Cardiac septum (tissue), 1 donor: ENCODE results near the gene TCFL5. TPM values are rescaled to one million over a fixed set of nuclear protein-coding genes. Genes with fewer than 3 reads are reported as not detected.
"Not testable (repeated sequence)": the region's sequence is repeated elsewhere in the genome, so short reads cannot be mapped to it uniquely, and the experiment has no call there.

ENCODE experiments used
- DNase-seq: peaks from one replicate; pipeline ENCODE4 v3.0.0-alpha.2; 2020; ENCODE audit warnings: low spot score
- intact Hi-C: fragments of 100-400 bp; cut with DNase I; formaldehyde crosslinking; loops from one replicate; pipeline ENCODE4 v1.14.0; 2022
- total RNA-seq: library from RNA; stranded (reverse); fragmentation: NEBNext Ultra II Directional; extraction: Animal tissue kit (Norgen Biotek cat#: 25700); gene quantifications from one replicate; pipeline ENCODE4 v1.2.1, GENCODE V29; 2021
- donor health status: DM: no; HTN: no; CAD: no.

TCFL5 gene
- total RNA-seq, 1 donor from 2014 or later = 7.8 TPM

DNA sequence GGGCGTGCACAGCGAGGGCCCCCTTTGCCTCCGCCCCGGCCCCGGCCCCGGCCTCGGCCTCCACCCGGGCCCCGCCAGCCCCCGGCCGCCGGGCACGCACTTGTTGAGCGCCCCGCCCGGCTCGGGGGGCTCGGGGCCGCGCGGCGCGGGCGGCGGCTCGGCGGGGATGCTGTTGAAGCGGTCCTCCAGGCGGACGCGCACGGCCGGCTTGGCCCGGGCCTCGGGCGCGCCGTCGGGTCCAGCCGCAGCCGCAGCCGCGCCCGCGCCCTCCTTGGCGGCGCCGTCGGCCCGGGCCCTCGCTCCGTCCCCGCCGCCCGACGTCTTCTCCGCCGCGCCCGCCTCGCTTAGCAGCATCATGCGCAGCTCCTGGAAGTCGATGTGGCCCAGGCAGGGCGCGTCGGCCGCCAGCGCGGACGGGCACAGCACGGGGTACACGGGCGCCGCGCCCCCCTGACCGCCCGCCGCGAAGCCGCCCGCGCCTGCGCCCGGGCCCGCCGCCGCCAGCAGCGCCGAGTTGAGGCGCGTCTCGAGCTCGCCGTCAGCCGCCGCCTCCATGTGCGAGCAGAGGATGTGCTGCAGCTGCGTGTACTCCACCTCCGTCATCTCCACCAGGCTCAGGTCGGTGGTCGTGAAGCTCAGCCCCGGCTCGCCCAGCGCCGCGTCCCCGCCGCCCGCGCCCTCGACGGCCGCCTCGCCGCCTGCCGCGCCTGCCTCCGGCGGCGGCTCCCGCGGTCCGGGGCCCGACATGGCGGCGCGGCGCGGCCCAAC lies 514 bp downstream of the TCFL5 start:
- intact Hi-C loops = no loop called here
- no peak for DNase-seq

DNA sequence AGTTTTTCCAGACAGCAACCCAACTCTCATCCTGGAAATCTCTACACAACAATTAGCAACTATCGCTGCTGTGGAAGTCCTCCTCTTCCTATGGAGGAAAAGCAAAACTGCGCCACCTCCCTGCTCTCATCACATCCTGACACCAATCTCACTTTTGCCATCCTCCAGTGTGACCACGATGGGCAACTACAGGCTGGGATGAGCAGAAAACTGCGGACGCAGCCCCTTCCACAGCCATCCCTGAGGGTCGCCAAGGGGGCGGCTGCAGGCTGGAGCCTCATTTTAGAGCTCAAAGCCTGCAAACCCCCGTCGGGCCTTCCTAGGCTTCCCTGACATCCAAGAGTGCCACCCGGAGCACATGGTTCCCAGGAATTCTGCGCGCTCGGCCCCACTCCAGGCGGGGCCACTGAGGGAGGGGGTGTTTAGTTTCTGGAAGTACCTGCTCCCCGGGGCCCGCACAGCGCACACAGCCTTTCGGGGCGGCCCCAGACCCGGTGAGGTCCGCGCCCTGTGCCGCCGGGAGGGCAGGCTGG lies 1.2 kb downstream of the TCFL5 start:
- no peak for DNase-seq

DNA sequence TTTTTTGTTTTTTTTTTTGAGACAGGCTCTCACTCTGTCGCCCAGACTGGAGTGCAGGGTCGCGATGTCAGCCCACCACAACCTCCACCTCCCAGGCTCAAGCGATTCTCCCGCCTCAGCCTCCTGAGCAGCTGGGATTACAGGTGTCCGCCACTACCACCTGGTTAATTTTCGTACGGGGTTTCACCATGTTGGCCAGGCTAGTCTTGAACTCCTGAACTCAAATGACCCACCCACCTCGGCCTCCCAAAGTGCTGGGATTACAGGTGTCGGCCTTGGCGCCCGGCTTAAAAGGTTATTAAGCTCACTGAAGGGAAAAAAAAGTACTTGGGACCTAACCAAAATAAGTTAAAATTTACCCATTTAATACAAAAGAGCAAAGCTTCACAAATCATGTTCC lies 1.9 kb downstream of the TCFL5 start:
- intact Hi-C loops = no loop called here
- DNase-seq = no peak

More for the DNA sequence above, 1.2 kb downstream of the TCFL5 start:
- intact Hi-C loops = no loop called here

DNA sequence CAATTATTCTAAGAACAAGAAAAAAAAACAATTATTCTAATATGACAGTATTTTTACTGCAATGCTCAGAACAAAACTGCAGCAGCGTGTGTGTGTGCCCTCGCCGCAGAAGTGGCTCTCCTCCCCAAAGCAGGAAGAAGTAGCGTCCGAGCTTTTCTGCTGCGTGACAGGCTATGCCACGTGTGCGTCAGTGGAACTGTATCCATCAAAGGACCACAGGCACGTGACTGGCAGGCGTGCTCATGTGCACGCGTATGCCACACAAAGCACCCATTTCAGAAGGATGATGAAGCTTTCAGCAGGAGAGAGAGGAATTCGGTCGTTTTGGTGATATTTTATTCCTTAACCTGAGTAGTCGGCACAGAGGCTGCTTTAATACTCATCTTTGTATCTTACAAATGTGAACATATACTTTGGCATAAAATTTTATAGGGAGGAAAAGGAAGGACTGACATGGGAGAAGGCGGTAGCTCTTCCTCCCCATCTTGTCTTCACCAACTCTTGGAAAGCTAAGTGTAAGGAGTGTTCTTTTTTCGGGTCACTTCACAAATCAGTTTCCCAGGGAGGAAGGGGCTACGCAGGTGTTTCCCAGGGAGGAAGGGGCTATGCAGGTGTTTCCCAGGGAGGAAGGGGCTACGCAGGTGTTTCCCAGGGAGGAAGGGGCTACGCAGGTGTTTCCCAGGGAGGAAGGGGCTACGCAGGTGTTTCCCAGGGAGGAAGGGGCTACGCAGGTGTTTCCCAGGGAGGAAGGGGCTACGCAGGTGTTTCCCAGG lies 3.4 kb downstream of the TCFL5 start:
- intact Hi-C loops = no loop called here
- DNase-seq = no peak

DNA sequence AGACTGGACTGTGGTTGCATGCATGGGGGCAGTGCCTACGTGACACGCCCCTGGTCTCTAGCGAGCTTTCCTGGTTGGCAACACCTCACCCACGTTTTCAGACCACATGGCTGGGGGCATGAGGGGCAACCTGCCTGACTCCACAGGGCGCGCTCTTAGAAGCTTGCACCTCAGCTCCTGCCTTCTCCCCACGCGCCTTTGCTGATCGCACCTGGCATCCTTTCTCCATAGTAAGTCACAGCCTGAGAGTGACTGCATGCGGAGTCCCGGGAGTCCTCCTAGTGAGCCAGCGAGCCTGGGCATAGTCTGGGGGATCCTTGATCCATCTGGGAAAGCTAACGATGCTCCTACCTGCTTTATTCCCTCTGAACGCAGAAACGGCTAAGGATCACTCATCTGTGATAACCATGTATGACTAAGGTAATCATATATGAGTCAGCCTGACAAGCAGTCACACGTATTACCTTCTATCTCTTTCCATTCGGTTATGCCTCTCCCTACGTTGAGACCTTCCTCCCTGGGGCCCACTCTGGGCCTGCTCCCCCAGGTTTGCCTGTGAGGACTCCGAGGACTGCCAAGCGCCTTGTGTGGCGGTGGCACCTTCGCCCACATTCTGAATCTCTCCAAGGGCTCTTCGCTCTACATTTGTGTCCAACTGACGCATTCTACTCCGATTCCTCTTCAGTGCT lies 4.5 kb downstream of the TCFL5 start:
- DNase-seq = no peak
- intact Hi-C loops = no loop called here

DNA sequence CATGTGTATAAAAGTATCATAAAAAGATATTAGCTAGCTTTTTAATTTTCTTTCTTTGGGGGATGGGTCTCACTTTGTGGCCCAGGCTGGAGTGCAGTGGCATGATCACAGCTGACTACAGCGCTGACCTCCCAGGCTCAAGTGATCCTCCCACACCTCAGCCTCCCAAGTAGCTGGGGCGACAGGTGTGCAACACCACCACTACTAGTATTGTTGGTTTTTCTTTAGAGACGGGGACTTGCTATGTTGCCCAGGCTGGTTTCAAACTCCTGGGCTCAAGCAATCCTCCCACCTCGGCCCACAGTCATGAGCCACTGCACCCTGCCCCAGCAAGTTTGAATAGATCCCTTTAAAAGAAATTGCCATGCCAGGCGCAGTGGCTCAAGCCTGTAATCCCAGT lies 6.5 kb downstream of the TCFL5 start:
- no peak for DNase-seq
- intact Hi-C loops = no loop called here

DNA sequence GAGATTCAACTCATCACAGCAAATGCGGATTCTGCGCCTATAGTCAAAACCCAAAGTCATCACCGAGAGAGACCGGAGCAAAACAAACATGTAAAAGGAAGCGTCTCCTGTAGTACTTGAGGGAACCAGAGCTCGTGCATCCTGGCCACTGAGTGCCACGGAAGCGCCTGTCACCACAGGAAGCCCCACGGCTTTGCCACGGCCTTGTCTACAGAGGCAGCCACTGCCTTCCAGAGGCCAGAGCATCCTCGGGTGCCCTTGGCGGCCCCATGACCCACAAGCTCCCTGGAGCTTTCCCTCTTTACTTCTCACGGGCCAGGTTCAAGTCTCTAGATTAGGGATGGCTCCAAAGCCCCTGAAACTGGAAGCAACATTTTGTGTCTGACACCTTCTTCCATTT lies 7.5 kb downstream of the TCFL5 start:
- intact Hi-C loops = no loop called here
- DNase-seq = no peak

DNA sequence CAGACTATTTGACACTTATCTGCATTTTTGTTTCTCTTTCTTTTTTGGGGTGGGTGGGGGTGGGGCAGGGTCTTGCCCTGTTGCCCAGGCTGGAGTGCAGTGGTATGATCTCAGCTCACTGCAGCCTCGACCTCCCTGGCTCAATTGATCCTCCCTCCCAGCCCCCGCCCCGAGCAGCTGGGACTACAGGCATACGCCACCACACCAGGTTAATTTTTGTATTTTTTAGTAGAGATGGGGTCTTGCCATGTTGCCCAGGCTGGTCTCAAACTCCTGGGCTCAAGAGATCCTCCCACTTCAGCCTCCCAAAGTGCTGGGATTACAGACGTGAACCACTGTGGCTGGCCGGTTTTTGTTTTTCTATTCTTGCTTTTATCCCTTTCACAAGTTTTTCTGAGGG lies 8.3 kb downstream of the TCFL5 start:
- intact Hi-C loops, DNase-seq: not testable (repeated sequence)

DNA sequence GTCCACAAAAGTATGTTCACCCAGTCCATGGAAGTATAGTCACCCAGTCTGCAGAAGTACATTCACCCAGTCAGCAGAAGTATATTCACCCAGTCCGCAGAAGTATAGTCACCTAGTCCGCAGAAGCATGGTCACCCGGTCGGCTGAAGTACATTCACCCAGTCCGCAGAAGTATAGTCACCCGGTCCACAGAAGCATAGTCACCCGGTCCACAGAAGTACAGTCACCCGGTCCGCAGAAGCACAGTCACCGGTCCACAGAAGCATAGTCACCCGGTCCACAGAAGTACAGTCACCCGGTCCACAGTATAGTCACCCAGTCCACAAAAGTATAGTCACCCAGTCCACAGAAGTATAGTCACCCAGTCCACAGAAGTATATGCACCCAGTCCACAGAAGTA lies 8.8 kb downstream of the TCFL5 start:
- intact Hi-C loops = no loop called here

DNA sequence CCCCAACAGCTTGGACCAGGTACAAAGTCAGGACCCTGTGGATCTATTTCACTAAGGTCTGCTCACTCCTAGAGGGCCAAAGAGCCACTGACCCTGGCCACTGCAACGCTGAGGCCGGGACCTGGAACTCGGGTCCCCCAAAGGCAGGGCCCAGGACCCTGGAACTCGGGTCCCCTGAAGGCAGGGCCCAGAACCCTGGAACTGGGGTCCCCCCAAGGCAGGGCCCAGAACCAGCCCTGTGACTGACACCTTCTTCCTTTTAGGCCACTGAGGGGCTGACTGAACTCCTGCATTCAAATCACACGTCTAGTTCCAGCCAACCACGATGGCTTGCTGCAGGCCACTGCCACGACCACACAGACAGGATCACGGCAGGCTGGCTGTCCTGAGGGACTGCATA lies 9.4 kb downstream of the TCFL5 start:
- intact Hi-C loops = no loop called here

More for the DNA sequence above, 8.8 kb downstream of the TCFL5 start:
- DNase-seq = no peak

DNA sequence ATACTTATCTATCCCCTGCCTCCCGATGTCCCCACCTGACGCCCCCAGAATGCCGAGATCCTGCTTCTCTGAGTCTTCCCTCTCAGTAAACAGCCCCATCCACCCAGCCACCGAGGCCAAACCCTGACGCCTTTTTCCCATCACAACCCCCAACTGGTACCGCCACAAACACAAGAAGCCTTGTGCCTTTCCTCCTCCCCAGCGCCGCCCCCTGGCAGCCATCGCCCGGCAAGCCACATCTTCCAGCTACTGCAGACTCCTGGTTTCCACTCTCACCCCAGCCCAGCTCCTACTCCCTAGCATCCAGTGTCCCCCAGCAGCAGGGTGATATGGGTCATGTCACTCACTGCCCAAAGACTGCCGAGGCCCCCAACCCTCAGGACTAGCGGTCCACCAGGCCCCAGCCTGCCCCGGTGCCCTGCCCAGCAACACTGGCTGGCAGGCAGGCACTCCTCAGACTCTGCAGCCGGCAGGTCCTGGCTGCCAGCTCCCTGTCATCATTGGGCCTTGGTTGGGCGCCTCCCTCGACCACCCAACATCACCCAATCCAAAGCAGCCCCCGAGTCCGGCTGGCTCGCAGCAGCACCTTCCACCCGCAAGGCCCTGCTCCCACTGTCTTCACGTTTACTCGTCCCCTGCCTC lies 11.2 kb downstream of the TCFL5 start:
- intact Hi-C loops = no loop called here

More for the DNA sequence above, 9.4 kb downstream of the TCFL5 start:
- no peak for DNase-seq

DNA sequence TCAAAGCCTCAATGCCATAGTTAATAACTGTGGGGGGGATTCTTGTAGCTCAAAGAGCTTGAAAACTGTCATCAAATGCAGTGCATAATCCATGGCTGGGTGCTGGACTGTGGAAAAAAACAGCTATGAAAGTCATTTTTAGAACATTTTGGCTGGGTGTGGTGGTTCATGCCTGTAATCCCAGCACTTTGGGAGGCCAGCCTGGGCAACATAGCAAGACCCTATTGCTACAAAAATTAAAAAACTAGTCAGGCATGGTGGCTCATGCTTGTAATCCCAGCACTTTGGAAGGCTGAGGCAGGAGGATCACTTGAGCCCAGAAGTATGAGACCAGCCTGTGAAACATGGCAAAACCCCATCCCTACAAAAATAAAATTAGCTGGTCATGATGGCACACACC lies 12.2 kb downstream of the TCFL5 start:
- no peak for DNase-seq
- intact Hi-C loops = no loop called here

More for the DNA sequence above, 11.2 kb downstream of the TCFL5 start:
- DNase-seq = no peak

DNA sequence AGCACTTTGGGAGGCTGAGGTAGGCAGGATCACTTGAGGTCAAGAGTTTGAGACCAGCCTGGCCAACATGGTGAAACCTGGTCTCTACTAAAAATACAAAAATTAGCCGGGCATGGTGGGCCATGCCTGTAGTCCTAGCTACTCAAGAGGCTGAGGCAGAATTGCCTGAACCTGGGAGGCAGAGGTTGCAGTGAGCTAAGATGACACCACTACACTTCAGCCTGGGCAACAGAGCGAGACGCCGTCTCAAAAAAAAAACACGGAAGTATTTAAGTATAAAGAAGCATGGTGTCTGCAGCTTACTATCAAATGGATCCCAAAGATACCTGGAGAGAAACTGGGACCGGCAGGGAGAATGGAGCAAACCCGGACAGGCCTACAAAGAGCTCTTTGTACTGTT lies 12.7 kb downstream of the TCFL5 start:
- intact Hi-C loops, DNase-seq: not testable (repeated sequence)

DNA sequence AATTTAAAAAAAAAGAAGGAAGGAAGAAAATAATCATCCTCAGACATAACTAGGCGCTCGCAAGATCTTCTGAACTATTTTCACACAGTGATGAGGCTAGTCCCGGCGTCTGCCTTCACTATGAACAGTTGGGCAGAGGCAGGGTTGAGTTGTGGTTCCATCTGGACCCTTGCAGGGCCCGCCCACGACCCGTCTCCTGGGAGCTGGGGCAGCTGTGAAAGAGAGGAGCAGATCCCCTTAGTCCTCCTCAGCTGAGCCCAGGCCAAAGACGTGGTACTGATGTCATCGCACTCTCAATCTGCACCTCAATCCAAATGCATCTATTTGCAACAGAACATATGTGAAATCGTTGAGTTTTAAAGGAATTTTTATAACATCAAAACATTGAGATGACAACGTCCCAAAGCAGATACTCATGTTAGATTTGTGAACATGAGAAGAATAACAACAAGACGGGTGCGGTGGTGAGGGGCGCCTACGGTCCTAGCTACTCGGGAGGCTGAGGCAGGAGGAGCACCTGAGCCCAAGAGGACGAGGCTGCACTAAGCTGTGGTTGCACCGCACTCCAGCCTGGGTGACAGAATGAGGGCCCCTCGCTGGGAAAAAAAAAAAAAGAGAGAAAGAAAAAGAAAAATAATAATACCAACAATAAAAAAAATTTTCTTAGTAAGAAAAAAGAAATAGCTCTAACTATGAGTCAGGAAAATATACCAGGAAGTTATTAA lies 15.3 kb downstream of the TCFL5 start:
- intact Hi-C loops = no loop called here
- no peak for DNase-seq

DNA sequence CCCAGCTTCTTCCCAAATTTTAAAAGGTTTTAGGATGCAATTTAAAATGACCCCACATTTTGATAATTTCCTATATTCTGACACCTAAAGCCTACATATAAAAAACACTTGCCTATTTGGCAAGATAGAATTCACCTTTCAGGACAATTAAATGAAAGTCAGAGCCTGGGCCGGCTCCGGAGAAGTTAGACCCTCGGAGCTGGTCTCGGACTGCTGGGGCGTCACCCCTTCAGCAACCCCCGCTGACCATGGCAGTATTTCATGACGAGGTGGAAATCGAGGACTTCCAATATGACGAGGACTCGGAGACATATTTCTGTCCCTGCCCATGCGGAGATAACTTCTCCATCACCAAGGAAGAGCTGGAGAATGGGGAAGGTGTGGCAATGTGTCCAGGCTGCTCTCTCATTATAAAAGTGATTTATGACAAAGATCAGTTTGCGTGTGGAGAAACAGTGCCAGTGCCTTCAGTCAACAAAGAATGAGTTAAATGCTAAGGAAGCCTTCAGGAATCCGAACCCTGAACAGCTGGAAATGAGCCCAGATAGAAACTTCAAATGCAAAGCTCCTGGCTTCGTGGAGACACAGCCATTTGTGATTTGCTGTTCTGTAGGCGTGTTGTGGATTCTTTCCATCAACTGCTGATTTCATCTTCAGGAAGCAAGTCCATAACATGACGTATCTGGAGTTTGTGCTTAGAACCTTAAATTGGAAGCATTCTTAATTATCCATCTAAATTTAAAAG lies 16.0 kb downstream of the TCFL5 start:
- no peak for DNase-seq
- intact Hi-C loops = no loop called here

DNA sequence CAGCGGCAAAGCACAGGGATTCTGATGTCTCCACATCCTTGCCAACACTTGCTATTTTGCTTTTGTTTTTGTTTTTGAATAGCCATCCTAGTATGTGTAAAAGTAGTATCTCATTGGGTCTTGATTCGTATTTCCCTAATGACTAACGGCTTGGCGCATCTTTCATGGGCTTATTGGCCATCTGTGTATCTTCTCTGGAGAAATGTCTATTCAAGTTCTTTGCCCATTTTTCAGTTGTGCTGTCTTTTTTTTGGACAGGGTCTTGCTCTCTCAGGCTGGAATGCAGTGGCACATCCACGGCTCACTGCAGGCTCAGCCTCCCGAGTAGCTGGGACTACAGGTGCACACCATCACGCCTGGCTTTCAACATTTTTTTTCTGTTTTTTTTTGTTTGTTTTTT lies 17.4 kb downstream of the TCFL5 start:
- no peak for DNase-seq
- intact Hi-C loops = no loop called here

DNA sequence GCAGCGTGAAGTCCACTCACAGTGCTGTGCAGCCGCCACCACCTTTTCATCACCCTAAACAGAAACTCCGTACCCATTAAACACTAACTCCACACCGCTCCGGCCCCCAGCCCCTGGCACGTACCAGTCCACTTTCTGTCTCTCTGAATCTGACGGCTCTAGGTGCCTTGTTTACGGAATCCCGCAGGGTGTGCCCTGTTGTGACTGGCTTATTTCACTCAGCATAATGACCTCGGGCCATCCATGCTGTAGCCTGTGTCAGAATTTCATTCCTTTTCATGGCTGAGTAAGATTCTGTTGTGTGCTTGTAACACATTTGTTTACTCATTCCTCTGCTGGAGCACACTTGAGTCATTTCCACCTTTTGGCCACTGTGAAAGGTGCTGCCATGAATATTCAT lies 18.0 kb downstream of the TCFL5 start:
- intact Hi-C loops = no loop called here
- no peak for DNase-seq

DNA sequence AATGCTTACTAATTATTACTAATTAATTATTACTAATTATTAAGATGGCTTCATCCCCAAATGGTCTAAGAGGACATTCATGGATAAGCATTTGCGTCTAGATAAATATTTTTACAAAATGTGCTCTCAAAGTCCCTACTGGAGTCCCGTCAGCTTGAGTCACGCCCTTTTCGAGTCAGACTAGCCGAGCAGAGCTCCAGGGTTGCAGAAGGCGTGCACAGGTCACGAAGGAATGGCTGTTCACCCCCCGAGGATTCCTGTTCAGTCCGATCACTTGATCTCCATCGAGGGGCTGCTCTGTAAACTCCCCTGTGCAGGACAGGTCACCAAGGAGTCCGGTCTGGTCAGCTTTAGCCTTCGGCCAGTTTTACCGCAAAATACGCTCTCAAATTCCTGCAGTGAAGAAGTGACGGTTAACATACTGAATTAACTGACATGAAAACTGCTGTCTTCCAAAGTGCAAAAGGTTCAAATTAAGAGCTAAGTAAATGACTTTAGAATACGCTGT lies 19.9 kb downstream of the TCFL5 start:
- DNase-seq = no peak
- intact Hi-C loops = no loop called here
